Measurements from ENCODE around the gene SEC16A. TPM values are rescaled to one million over a fixed set of nuclear protein-coding genes. Genes with fewer than 3 reads are reported as not detected.
A peak's percentile ranks its signal among the peaks of the same experiment; 100 is the strongest.

SEC16A gene
- total RNA-seq, 1 donor from 2014 or later = 94.5 TPM

GRCh38 chr9:136403538-136403914 is 79.3 kb downstream of the SEC16A start:
- DNase-seq (ENCODE audit: low read depth) (no peak), FAIRE-seq (no peak)
- Histone ChIP-seq H2AFZ (ENCODE audit: low read depth, low read length) (no peak overlapping the region), H3K9me3 (ENCODE audit: insufficient read depth, low read depth, low read length) (no peaks in the 10 kb centered on the region), H3K27me3 (ENCODE audit: insufficient read depth, low read length) (no peaks in the 10 kb centered on the region), H3K4me2 (ENCODE audit: low read length) (no peak overlapping the region), H3K4me1 (ENCODE audit: insufficient read depth, low read length) (peaks cover 14% of the 10 kb centered on the region), H3K4me3 (ENCODE audit: insufficient read depth, low read depth, low read length) (no peak overlapping the region), H3K9ac (ENCODE audit: low read length) (no peak overlapping the region), H3K36me3 (ENCODE audit: insufficient read depth, low read length) (peaks cover 2% of the 10 kb centered on the region), H4K20me1 (ENCODE audit: insufficient read depth, low read length) (peaks cover 27% of the 10 kb centered on the region), H3K27ac (ENCODE audit: low read depth, low read length) (no peak overlapping the region), H3K79me2 (ENCODE audit: insufficient read depth, low read length) (peaks cover 30% of the 10 kb centered on the region)
- Mint-ChIP-seq H3K4me3 (ENCODE audit: unreplicated experiment) (no peak overlapping the region), H3K27me3 (ENCODE audit: low read depth, unreplicated experiment) (no peaks in the 10 kb centered on the region), H3K9me3 (ENCODE audit: unreplicated experiment) (no peaks in the 10 kb centered on the region), H3K27ac (ENCODE audit: unreplicated experiment) (no peak overlapping the region), H3K4me1 (ENCODE audit: low read depth, unreplicated experiment) (peaks cover 11% of the 10 kb centered on the region), H3K36me3 (ENCODE audit: low read depth, unreplicated experiment) (peaks cover 9% of the 10 kb centered on the region)
- TF ChIP-seq EZH2 (IDR thresholded peaks at IDR 0.05; ENCODE audit: insufficient read depth, low read length) (no peak), CTCF (IDR thresholded peaks at IDR 0.05; ENCODE audit: insufficient read depth, low read depth, low read length) (no peak)

- H3K4me1 ChIP-seq (ENCODE audit: insufficient read depth, low read length) = peaks cover 15% of the 10 kb centered on the region
- no peak overlapping the region for H2AFZ ChIP-seq (ENCODE audit: low read depth, low read length)
- no peak overlapping the region for H3K9ac ChIP-seq (ENCODE audit: low read length)
- peaks cover 28% of the 10 kb centered on the region for H4K20me1 ChIP-seq (ENCODE audit: insufficient read depth, low read length)
- no peak overlapping the region for H3K27ac ChIP-seq (ENCODE audit: low read depth, low read length)
- peak overlapping the region; percentile 40 for H3K4me3 Mint-ChIP-seq (ENCODE audit: unreplicated experiment)
- TF ChIP-seq EZH2 (IDR thresholded peaks at IDR 0.05; ENCODE audit: insufficient read depth, low read length) (no peak), CTCF (IDR thresholded peaks at IDR 0.05; ENCODE audit: insufficient read depth, low read depth, low read length) (no peak)
- no peak for FAIRE-seq
- H3K27ac Mint-ChIP-seq (ENCODE audit: unreplicated experiment) = no peak overlapping the region
- H3K4me3 ChIP-seq (ENCODE audit: insufficient read depth, low read depth, low read length) = no peak overlapping the region
- H3K4me2 ChIP-seq (ENCODE audit: low read length) = no peak overlapping the region
- no peaks in the 10 kb centered on the region for H3K9me3 ChIP-seq (ENCODE audit: insufficient read depth, low read depth, low read length)
- H3K9me3 Mint-ChIP-seq (ENCODE audit: unreplicated experiment) = no peaks in the 10 kb centered on the region
- H3K4me1 Mint-ChIP-seq (ENCODE audit: low read depth, unreplicated experiment) = peaks cover 9% of the 10 kb centered on the region
- peaks cover 6% of the 10 kb centered on the region for H3K36me3 ChIP-seq (ENCODE audit: insufficient read depth, low read length)
- peaks cover 31% of the 10 kb centered on the region for H3K79me2 ChIP-seq (ENCODE audit: insufficient read depth, low read length)
- H3K27me3 ChIP-seq (ENCODE audit: insufficient read depth, low read length) = no peaks in the 10 kb centered on the region
- DNase-seq (ENCODE audit: low read depth) = no peak
- peaks cover 11% of the 10 kb centered on the region for H3K36me3 Mint-ChIP-seq (ENCODE audit: low read depth, unreplicated experiment)
- no peaks in the 10 kb centered on the region for H3K27me3 Mint-ChIP-seq (ENCODE audit: low read depth, unreplicated experiment)
These were observed 80.8 kb downstream of the SEC16A start for GRCh38 chr9:136402067-136402466.

- FAIRE-seq = no peak
- H3K36me3 Mint-ChIP-seq (ENCODE audit: low read depth, unreplicated experiment) = peaks cover 11% of the 10 kb centered on the region
- no peaks in the 10 kb centered on the region for H3K9me3 Mint-ChIP-seq (ENCODE audit: unreplicated experiment)
- peak overlapping the region; percentile 26 for H3K27ac Mint-ChIP-seq (ENCODE audit: unreplicated experiment)
- H3K27ac ChIP-seq (ENCODE audit: low read depth, low read length) = no peak overlapping the region
- no peak overlapping the region for H3K4me2 ChIP-seq (ENCODE audit: low read length)
- no peak overlapping the region for H3K9ac ChIP-seq (ENCODE audit: low read length)
- no peaks in the 10 kb centered on the region for H3K27me3 ChIP-seq (ENCODE audit: insufficient read depth, low read length)
- H3K4me1 ChIP-seq (ENCODE audit: insufficient read depth, low read length) = peaks cover 15% of the 10 kb centered on the region
- no peak for TF ChIP-seq EZH2 (IDR thresholded peaks at IDR 0.05; ENCODE audit: insufficient read depth, low read length)
- peaks cover 12% of the 10 kb centered on the region for H3K36me3 ChIP-seq (ENCODE audit: insufficient read depth, low read length)
- H3K4me3 ChIP-seq (ENCODE audit: insufficient read depth, low read depth, low read length) = no peak overlapping the region
- peaks cover 35% of the 10 kb centered on the region for H4K20me1 ChIP-seq (ENCODE audit: insufficient read depth, low read length)
- H3K4me3 Mint-ChIP-seq (ENCODE audit: unreplicated experiment) = peak overlapping the region; percentile 60
- H3K9me3 ChIP-seq (ENCODE audit: insufficient read depth, low read depth, low read length) = no peaks in the 10 kb centered on the region
- peaks cover 34% of the 10 kb centered on the region for H3K79me2 ChIP-seq (ENCODE audit: insufficient read depth, low read length)
- H3K4me1 Mint-ChIP-seq (ENCODE audit: low read depth, unreplicated experiment) = peaks cover 9% of the 10 kb centered on the region
- H3K27me3 Mint-ChIP-seq (ENCODE audit: low read depth, unreplicated experiment) = no peaks in the 10 kb centered on the region
- no peak for DNase-seq (ENCODE audit: low read depth)
- H2AFZ ChIP-seq (ENCODE audit: low read depth, low read length) = no peak overlapping the region
These were observed 81.5 kb downstream of the SEC16A start for GRCh38 chr9:136401173-136401922.
